Eye (tissue), 1 donor: ENCODE results near the gene OR6N2.

Source experiments
- DNase-seq: peaks from one replicate; pipeline ENCODE4 v3.0.0-alpha.2; 2015

The OR6N2 gene

DNA sequence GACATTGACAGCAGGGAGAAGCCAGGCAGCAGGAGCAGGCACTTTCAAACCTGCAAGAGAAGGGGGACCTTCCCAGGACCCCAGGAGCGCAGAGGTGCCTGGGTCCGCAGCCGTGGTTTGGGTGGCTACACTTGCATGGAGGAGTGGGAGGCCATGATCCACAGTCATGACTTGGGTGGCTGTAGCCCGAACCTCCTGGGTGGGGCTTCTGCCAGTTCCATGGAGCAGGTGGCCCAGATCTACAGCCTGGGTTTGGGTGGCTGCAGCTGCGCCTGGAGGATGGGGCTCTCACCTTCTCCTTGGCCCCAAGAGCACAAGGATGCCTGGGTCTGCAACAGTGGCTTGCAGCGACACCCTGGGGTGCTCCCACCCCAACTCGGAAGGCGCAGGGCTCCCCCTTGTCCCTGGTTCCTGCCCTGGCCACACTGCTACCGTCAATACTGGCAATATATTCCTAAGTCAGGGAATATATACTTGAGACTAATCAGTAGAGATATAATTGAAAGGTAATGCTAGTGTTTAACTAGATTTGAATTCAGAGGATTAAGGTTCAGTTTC, 28.8 kb downstream of the OR6N2 start:
- no peak for DNase-seq

DNA sequence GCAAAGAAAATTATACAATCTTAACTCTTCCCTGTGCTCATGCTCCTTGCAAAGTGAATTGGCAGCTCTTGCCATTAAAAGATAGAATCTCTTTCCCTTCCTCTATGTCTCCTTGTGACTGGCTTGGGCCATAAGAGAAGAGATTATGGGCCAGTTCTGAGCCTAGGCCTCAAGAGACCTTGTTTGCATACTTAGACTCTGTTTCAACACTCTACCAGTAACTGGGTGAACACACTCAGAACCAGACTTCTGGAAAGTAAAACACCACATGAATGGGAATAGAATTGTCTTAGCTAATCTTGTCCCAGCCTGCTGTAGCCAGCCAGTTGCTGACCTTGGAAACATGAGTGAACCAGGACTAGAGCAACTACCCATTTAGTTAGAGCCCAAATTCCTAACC, 45.2 kb downstream of the OR6N2 start:
- DNase-seq: no peak

- no peak for DNase-seq
Measured at GRCh38 chr1:158732524-158732923, 48.5 kb downstream of the OR6N2 start.

DNA sequence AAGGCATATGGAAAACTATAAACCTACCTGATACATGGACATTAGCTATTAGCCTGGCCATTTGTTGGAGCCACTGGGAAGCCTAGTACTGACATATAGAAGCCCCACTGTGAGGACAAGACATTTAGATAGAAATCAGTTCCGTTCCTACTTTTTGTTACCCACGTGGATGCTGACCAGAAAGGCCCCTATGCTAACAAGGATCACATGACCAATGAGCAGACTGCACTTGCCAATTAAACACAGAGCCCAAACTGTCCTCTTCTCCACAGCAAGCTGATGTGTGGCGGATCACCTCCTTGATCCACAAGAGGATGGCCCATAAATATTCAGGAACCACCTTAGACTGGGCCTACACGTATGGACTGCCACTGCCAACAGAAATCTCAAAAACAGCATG, 49.3 kb downstream of the OR6N2 start:
- DNase-seq: no peak

GRCh38 chr1:158730453-158730852, 50.6 kb downstream of the OR6N2 start:
- no peak for DNase-seq

DNA sequence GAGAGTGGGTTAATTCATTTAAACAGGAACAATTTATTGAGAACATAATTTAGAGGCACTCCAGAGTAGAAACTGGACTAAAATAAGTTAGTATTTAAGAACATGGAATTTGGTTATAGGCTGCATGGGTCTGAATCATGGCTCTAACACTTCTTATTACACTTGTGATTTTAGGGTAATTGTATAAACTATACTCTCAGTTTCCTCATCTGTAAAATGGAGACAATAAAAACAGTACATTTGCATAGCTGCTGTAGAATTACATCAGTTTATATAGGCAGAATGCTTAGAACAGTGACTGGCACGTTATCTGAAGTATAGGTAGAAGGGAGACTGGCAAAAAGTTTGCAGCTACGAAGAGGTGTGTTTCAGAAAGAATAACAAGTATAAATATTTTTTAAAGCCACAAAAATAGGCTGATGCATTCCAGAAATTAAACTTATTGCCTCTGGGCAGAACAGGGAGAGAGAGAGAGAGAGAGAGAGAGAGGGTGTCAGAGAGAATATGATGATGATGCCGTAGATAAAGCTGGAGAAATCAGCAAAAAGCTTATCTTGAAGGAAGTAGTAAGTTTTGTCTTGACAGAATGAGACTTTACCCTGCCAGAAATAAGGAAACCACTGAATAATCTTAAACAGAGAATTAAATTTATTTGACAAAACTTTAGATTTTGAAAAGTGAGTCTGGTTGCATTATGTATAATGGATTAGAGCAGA, 52.3 kb downstream of the OR6N2 start:
- no peak for DNase-seq

- DNase-seq: no peak
Measured at GRCh38 chr1:158724442-158724841, 56.6 kb downstream of the OR6N2 start.
